GM18508 (cell line): ENCODE measurements around the gene GRIN2D.
"Not testable (repeated sequence)": the region's sequence is repeated elsewhere in the genome, so short reads cannot be mapped to it uniquely, and the experiment has no call there.

Source experiments
- ATAC-seq: cut with Tn5 transposase; IDR thresholded peaks from one replicate; pipeline ENCODE4 v1.9.1; 2021; ENCODE audit warnings: moderate number of reproducible peaks; ENCODE audit not compliant: insufficient read depth, unreplicated experiment

GRIN2D gene

DNA sequence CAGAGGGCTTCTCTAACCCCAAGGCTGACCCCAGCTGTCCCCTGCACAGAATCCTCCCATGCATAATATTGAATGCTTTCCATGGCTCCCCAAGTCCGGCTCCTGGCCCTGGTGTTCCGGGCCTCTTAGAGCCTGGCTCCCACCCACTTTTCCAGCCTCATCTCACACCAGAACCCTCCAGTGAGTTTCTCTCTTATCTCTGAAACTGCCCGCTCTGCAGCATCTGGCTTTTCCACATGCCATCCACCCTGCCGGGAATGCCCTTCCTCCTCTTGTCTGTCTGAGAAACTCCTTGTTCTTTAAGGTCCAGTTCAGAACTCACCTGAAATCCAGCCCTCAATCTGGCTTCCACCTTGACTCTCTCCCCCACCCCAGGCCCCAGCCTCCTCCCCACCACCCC lies 22.5 kb upstream of the GRIN2D start:
- ATAC-seq, result no peak

DNA sequence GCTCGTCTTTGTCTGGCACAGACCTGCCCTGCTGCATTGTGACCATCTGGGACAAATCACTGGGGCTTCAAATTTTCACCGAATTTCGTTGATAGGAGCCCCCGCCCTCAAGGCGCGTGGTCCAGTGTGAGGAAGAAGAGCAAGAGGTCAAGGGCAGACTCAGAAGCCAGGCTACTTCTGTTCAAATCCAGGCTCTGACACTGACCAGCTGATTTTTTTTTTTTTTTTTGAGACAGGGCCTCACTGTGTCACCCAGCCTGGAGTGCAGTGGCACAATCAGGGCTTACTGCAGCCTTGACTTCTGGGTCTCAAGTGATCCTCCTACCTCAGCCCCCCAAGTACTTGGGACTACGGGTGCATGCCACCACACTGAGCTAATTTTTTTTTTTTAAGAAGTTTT lies 22.1 kb upstream of the GRIN2D start:
- ATAC-seq, result no peak

- ATAC-seq, result not testable (repeated sequence)
Observed at GRCh38 chr19:48371771-48372170, 21.7 kb upstream of the GRIN2D start.

DNA sequence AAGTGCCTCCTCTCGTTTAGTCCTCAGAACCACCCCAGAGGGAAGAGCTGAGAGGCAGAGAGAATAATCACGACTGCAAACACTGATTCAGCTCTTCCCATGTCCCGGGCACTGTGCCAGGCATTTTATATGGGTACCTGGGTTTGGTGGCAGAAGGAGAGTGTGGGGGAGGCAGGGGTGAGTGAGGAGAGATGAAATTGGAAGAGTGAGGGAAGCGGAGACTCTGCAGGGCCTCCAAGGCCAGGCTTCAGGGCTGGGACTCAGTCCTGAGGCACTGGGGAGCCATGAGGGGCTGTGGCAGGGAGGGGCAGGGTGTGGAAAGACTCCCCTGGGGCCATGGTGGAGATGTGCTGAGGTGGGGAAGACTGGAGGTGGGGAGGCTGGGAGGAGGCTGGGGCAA lies 20.6 kb upstream of the GRIN2D start:
- ATAC-seq, result no peak

DNA sequence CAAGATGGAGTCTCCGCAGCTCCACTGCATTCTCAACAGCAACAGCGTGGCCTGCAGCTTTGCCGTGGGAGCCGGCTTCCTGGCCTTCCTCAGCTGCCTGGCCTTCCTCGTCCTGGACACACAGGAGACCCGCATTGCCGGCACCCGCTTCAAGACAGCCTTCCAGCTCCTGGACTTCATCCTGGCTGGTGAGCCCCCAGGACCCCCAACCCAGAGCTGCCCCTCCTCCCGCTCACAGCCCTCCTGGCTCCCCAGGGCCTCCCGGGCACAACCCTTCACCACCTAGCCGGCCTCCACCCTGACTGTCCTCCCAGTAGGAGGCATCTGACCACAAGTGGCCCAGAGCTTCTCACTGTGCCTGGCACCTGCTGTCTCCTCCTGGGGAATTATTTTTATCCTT lies 19.9 kb upstream of the GRIN2D start:
- no peak for ATAC-seq

GRCh38 chr19:48378194-48378570 lies 15.3 kb upstream of the GRIN2D start:
- no peak for ATAC-seq

DNA sequence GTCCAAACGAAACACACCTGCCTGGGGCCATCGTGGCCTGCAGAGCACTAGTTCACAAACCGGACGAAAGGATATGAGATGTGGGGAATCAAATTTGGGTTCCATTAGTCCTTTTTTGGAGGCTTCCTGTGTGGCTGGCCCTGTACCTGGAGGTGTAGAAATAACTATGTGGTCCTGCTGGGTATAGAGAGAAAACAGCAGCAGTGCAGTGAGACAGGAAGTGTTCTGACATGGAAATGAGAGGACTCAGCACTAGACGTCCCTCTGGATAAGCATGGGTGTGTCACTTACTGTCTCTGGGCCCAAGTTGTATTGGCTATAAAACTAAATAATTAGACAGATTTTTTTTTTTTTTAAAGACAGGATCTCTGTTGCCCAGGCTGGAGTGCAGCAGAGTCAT lies 14.4 kb upstream of the GRIN2D start:
- no peak for ATAC-seq

DNA sequence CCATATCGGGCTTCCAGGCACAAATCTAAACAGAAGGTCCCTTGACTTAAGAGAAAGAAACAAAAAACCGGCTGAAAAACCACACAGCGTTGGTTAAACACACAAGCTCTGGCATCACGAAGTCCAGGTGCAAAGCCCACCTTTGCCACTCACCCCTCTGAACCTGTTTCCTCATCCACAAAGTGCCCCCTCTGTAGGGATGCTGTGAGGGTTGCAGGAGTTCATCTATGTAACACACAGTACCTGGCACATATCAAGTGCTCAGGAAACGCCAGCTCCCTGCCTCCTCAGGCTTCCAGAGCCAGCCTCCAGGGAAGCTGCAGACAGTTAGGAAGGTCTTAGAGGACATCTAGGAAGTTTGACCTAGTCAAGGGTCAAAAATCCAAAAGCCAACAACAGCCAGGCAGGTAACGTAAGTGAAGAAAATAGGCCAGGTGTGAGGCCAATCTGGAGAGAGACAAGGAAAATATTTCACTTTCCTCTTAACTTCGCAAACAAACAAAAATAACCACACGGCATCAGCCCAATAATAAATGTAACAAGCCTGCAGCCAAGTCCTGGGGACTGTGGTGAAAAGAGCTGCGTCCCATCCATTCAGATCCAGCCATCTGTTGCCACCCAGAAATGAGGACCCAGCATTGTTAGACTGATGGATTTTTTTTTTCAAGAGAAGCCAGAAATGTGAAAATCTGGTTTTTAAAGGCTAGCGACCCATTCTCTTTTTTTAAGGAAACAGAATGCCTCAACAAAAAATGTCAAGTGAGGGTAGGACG lies 12.1 kb upstream of the GRIN2D start:
- no peak for ATAC-seq

DNA sequence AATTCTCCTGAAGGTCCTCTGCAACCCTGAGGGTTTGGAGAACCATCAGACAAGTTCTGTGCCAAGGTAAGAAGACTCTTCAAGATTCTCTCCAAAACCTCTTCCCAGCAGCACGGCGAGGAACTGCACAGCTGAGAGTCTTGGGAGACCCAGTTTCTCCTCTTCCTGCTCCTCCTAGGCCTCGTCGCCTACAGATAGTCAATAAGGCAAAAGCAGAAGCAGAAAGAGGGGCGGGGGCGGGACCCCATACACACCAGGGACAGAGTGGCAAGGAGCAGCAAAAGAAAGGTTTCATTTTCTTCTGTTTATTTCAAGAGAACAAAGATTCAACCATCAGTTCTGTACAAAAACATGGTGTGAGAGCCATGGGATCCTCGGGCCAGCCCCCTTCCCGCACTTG lies 11.2 kb upstream of the GRIN2D start:
- ATAC-seq, result no peak

DNA sequence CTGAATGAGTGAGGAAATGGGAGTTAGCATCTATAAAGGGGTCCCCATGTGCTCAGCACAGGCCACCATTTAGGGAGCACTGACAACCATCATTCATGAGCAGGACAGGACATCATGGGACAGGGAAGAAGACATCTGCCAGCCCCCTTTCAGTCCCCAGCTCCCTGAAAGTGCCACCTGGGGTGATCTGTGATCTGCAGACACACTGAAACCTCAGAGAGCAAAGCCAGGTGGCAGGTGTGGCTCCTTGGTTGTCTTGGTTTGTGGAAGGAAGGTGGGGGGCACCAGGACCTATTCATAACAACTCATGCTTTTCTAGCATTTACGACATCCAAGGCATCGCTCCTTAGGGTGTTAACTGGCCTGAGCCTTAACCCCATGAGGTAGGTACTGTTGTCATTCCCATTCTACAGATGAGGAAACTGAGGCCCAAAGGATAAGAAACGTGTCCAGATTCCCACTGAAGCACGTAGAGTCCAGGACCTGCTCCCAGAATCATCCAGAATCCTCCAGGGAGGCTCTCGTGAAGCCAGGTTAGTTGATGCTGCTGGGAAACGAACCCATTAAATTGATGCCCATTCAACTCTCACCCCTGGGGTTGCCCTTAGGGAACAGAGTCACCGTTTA lies 7.9 kb upstream of the GRIN2D start:
- no peak for ATAC-seq

DNA sequence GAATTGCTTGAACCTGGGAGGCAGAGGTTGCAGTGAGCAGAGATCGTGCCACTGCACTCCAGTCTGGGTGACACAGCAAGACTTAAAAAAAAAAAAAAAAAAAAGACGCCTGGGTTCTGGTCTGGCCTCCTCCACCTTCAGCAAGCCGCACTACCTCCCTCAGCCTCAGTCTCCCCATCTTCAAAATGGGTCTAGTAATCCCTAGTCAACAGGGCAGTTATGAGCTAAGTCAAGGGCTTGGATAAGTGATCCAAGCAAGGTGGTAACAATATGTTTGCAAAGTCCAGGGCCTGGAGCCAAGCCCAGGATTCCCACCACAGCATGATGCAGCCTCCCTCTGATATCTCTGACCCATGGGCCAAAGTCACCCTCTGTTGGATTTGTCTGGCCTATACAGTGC lies 6.5 kb upstream of the GRIN2D start:
- no peak for ATAC-seq

GRCh38 chr19:48390188-48391099 lies 3.0 kb upstream of the GRIN2D start:
- no peak for ATAC-seq

- ATAC-seq, result no peak
Observed at GRCh38 chr19:48391100-48392005, 2.1 kb upstream of the GRIN2D start, which contains the start of gene KDELR1. Gene KDELR1 (minus strand): TSS chr19:48391551. CDS start chr19:48391358, 193 bp downstream.

DNA sequence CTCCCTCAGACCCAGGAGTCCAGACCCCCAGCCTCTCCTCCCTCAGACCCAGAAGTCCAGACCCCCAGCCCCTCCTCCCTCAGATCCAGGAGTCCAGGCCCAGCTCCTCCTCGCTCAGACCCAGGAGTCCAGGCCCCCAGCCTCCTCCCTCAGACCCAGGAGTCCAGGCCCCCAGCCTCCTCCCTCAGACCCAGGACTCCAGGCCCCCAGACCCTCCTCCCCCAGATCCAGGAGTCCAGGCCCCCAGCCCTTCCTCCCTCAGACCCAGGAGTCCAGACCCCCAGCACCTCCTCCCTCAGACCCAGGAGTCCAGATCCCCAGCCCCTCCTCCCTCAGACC lies 1.5 kb upstream of the GRIN2D start:
- not testable (repeated sequence) for ATAC-seq

GRCh38 chr19:48392860-48393558 lies 459 bp upstream of the GRIN2D start:
- no peak for ATAC-seq

DNA sequence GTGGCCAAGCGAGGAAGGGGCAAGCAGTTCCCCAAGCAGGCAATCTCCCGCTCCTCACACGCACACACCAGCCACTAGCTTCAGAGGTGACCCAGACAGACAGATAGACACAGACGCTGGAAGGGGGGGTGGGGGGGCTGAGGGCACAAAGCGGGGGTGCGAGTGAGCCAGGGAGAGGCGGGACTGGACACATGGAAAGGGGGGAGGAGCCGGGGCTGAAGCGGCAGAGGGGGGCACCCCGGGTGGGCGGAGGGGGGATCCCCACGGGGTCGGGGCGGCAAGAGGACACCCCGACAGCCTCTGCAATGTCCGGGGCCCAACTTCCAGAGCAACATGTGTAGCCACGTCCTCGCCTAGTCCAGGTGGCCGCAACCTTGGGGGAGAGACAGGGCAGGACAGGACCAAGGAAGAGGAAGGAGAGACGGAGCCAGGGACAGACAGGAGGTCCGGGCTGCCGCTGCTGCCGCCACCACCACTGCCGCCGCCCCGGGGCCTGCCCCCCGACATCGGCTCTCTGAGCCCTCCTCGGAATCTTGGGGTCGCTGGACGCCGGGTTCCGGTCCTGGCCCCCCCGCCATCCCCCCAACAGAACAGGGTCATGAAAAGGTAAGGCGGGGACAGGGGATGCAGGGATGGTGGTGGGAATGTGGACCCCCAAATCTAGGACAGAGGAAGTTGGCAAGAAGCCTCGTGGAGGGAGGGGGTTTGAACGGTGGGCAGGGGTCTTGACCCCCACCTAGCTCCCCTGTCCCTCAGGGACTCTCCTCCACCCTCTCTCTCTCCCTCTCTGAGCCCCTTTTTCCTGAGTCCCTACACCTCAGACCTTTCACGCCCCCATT lies 1.1 kb downstream of the GRIN2D start:
- ATAC-seq, result no peak

- no peak for ATAC-seq
Observed at GRCh38 chr19:48395170-48395455, 1.6 kb downstream of the GRIN2D start.

GRCh38 chr19:48395499-48395898 lies 2.0 kb downstream of the GRIN2D start:
- ATAC-seq, result no peak
